ENCODE data around the gene ADGRB2.

Gene ADGRB2

DNA sequence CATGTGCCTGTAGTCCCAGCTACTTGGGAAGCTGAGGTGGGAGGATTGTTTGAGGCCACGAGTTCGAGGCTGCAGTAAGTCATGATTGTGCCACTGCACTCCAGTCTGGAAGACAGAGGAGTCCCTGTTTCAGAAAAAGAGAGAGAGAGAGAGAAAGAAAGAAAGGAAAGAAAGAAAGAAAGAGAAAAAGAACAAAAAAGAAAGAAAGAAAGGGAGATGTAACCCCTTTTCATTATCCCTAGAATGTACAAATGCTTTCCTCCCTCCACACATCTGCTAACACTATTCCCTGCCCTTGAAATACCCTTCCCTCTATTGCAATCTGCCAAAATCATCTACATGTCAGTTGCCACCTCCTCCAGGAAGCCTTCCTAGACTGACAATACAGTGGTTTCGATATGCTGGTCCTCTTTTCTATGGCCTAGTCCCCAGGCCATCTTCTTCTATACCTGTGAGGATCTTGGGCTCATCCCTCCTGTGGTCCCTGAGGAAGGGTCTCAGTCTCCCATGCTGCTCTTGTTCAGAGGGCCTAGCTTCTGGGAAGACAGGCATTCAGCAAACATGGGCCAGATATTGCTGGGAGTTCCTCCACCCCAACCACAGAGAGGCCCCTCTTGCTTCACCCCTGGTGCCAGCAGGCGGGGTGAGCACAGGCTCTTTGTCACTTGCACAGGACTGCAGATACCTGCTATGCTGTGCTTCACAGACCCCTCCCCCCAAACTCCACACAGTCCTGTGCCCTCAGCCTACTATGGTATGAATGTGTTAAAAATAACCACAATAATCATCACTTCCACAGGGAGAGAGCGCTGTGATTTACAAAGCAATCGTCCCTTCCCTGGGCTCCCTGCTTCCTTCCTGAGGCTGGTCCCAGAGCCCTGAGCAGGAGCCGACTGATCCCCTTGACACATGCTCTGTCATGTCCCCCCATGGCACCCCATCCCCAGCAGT, 14.1 kb downstream of the ADGRB2 start:
- DNase-seq (ENCODE audit: low read depth), result no peak

DNA sequence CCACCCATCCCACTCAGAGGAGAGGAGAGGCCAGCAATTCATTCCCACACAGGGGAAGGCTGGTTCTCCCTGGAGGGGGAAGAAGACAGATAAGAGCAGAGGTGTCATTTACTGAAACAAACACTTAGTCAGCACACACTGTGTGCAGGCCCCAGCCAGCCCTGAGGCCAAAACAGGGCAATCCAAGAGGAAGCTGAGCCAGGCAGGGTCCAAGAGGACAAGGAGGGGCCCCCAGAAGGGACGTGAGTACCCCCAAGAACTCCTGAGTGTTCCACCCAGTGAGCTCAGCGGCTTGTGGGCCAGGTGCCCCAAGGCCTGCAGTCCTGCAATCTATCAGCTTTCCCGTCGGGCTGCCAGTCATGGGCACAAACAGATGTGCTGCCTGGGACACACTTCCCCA, 15.8 kb downstream of the ADGRB2 start:
- no peak for DNase-seq (ENCODE audit: low read depth)

GRCh38 chr1:31747304-31747703, 16.8 kb downstream of the ADGRB2 start:
- DNase-seq (ENCODE audit: low read depth), result no peak

DNA sequence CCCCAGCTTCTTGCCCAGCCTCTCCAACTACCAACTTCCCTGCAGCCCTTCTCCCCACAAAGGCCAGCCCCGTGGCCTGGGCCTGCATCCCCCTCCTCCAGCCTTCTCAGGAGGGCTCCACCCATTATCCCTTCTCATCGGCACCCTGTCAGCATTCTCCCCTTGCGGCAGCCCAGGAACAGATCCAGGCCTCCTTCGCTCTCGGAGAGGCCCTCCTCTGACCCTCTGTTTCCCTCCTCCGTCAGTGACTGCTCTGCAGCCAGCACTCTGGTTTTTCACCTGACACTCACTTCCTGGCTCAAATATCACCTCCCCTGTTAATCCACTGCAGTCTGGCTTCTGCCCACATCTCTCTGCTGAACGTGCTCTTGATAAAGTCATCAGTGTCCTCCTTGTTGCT, 17.5 kb downstream of the ADGRB2 start:
- no peak for DNase-seq (ENCODE audit: low read depth)

DNA sequence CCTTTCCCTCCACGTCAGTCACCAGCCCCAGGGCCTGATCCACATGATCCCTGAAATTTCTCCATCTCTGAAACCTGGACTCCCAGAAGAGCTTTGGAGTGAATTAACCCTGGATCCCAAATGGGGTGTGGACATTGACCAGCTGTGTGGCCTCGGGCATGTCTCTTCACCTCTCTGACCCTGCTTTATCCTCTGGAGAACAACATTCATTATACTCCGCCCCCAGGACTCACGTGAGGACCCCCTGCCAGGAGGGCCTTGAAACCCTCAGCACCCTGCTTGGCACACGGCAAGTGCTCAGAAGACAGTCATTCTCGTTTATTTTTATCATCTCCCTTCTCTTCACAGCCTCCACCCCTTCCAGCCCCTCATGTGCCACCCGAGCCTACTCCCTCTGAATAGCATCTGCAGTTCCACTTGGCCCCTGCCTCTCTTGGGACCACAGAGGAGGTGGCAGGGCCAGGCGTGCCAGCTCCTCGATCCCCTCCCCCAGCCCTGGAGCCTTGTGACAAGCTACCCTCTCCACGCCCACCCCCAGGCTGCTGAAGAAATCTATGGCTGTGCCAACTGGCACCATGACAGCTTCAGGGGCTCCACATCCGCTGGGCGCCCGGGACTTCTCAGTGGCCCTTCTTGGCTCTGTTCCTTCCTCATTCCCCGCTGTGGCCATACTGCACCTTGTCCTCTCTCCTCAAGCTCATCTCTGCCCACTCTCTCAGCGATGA, 18.0 kb downstream of the ADGRB2 start:
- no peak for DNase-seq (ENCODE audit: low read depth)

GRCh38 chr1:31745096-31745945, 18.8 kb downstream of the ADGRB2 start:
- DNase-seq (ENCODE audit: low read depth), result no peak

DNA sequence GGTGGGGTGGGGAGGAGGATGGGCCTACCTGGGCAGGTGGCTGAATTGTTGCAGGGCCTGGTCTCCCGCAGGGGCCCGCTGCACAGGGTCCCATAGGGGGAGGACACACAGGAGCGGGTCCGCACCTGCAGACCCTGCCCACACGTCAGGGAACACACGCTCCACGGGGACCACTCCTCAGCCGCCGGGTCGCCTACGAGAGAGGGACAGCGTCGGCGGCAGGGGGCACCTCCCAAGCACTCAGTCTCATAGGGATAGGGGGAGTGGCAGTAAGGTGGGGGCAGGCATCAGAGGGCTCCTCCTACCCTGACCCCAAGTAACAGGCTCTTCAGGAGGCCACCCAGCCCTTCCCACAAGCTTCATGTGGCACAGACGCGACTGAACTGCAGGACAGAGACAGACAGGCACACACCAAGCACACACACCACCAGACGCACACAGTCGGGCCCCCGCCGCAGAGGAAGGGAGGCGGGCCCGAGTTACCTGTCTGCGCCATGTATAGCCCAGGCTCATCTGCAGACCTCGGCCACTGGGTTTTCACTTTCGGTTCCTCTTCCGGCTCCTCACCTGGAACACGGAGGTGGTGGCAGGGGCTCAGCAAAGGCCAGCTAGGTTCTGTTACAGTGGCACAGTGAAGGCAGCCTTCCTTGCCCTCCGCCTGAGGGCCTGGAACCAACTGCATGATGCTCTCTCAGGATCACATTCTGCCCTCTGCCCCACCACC, 19.8 kb downstream of the ADGRB2 start:
- no peak for DNase-seq (ENCODE audit: low read depth)

GRCh38 chr1:31742462-31743212, 21.5 kb downstream of the ADGRB2 start:
- no peak for DNase-seq (ENCODE audit: low read depth)

DNA sequence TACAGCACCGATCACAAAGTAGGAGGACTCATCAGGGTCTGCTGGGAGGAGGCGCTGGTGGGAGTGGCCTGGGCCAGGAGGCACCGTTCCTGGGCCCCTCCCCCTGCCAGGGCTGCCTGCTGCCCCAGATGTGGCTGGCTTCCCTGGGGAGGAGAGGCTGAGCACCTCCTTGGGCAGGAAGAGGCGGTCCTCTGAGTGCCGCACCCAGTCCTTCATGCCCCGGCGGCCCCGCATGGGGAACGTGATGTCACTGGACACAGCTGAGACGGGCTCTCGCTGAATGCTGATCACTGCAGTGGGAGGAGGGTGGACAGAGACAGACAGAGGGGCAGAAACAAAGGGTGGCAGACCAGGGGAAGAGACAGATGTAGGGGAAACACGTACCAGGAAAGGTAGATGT, 24.8 kb downstream of the ADGRB2 start:
- no peak for DNase-seq (ENCODE audit: low read depth)

GRCh38 chr1:31736675-31737074, 27.5 kb downstream of the ADGRB2 start:
- no peak for DNase-seq (ENCODE audit: low read depth)

GRCh38 chr1:31735571-31735970, 28.6 kb downstream of the ADGRB2 start:
- no peak for DNase-seq (ENCODE audit: low read depth)

- DNase-seq (ENCODE audit: low read depth), result no peak
These were observed 29.5 kb downstream of the ADGRB2 start for GRCh38 chr1:31734582-31735107.

GRCh38 chr1:31733389-31734219, 30.5 kb downstream of the ADGRB2 start:
- no peak for DNase-seq (ENCODE audit: low read depth)

- DNase-seq (ENCODE audit: low read depth), result no peak
These were observed 31.3 kb downstream of the ADGRB2 start for GRCh38 chr1:31732751-31733289.

GRCh38 chr1:31732343-31732742, 31.8 kb downstream of the ADGRB2 start:
- no peak for DNase-seq (ENCODE audit: low read depth)

- no peak for DNase-seq (ENCODE audit: low read depth)
These were observed 33.0 kb downstream of the ADGRB2 start for GRCh38 chr1:31731049-31731565.

- no peak for DNase-seq (ENCODE audit: low read depth)
These were observed 33.6 kb downstream of the ADGRB2 start for GRCh38 chr1:31730336-31731048.

GRCh38 chr1:31727849-31728248, 36.3 kb downstream of the ADGRB2 start:
- DNase-seq (ENCODE audit: low read depth), result no peak

- no peak for DNase-seq (ENCODE audit: low read depth)
These were observed 36.9 kb downstream of the ADGRB2 start for GRCh38 chr1:31727195-31727594.

Data from stimulated activated CD8-positive, alpha-beta memory T cell treated with anti-CD3 and anti-CD28 coated beads, Interleukin-4, amount 100 ng/mL, for 24 hours (primary cell).